Astrocyte (in vitro differentiated cells and primary cell): ENCODE results near the gene ELMO1.

Source experiments
- EZH2 ChIP-seq: IDR thresholded peaks from 2 replicates; pipeline ENCODE4 v1.6.1; 2012; ENCODE audit warnings: mild to moderate bottlenecking, low read length, inconsistent platforms; ENCODE audit not compliant: insufficient read depth
- TF ChIP-seq, protein P1 (sequence below): IDR thresholded peaks from 2 replicates; pipeline ENCODE4 v1.5.1; 2011; ENCODE audit warnings: low read depth, mild to moderate bottlenecking, inconsistent platforms, low read length, moderate library complexity; ENCODE audit not compliant: insufficient read depth

DNA sequence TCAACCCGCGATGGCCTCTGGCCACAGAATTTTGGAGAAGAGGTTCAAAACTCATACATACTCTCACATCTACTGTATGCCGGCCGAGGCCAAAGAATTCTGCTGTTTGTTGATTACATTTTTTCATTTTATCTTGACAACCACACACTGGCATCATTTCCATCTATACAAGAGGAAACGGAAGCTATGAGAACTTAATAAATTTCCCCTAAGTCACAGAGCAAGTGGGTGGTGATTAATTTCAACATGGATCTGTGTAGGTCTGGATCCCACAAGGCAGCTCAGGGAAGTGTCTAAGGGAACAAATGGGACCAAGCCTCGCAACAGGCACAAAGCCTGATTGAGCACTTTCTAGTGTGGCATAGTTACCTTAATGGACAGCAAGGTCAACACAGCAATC lies 18.0 kb downstream of the ELMO1 start:
- TF ChIP-seq, protein P1, sequence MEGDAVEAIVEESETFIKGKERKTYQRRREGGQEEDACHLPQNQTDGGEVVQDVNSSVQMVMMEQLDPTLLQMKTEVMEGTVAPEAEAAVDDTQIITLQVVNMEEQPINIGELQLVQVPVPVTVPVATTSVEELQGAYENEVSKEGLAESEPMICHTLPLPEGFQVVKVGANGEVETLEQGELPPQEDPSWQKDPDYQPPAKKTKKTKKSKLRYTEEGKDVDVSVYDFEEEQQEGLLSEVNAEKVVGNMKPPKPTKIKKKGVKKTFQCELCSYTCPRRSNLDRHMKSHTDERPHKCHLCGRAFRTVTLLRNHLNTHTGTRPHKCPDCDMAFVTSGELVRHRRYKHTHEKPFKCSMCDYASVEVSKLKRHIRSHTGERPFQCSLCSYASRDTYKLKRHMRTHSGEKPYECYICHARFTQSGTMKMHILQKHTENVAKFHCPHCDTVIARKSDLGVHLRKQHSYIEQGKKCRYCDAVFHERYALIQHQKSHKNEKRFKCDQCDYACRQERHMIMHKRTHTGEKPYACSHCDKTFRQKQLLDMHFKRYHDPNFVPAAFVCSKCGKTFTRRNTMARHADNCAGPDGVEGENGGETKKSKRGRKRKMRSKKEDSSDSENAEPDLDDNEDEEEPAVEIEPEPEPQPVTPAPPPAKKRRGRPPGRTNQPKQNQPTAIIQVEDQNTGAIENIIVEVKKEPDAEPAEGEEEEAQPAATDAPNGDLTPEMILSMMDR = no peak
- TF ChIP-seq EZH2 = no peak
